ENCODE results near the gene PTPRB.
"Not testable (repeated sequence)": the region's sequence is repeated elsewhere in the genome, so short reads cannot be mapped to it uniquely, and the experiment has no call there.

GRCh38 chr12:70492904-70493303, 144.3 kb downstream of the PTPRB start:
- TF ChIP-seq POLR2AphosphoS5, POLR2A, TAF1 (IDR thresholded peaks at IDR 0.05; ENCODE audit: low read depth, low read length): not testable (repeated sequence)
